Stomach (tissue), 4 donors: Measurements from ENCODE around the gene OLFML3.

ENCODE experiments used
- EP300 ChIP-seq: sonication (generic); formaldehyde crosslinking; IDR thresholded peaks from one replicate; pipeline ENCODE4 v1.6.1; 2017; ENCODE audit warnings: antibody characterized with exemption
- TF ChIP-seq, protein P1 (sequence below), 7 experiments: fragments of 450-650 bp in 4 of 7; fragments of 200-600 bp in 3 of 7; sonication (generic) in 3 of 7; IDR thresholded peaks; one replicate each; pipeline ENCODE4 v1.5.1; 2016 to 2019; ENCODE audit warnings: antibody characterized with exemption in 7 of 7, control low read depth in 2 of 7, mild to moderate bottlenecking in 1 of 7

DNA sequence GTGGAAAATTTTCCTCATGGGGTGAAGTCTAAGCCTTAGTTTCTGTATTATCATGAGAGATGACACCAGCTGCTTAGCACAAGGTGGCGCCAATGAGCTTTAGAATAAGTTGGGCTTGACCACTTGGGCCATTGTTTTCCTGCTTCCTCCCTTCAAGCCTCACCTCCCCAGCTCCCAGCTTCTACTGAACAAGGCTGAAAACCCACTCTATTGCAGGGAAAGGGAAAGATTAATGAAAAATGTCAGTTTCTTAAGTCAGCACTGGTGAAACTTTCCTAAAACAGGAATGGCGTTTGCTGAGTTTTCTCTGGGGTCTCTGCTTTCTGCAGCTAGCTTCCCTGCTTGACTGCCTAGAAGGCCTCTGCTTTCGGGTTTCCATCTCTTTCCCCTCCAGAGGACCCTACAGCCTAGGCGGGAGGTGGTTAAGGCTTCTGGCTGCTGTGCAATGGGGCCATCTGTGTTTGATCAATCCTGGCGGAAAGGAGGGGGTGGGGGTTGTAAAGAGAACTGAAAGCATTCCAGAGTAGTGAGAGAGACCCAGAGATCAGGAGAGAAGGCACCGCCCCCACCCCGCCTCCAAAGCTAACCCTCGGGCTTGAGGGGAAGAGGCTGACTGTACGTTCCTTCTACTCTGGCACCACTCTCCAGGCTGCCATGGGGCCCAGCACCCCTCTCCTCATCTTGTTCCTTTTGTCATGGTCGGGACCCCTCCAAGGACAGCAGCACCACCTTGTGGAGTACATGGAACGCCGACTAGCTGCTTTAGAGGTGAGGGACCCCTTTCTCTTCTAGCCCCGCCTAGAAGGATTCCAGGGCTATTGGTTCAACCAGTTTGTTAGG lies at the start of gene OLFML3:
- TF ChIP-seq, protein P1, sequence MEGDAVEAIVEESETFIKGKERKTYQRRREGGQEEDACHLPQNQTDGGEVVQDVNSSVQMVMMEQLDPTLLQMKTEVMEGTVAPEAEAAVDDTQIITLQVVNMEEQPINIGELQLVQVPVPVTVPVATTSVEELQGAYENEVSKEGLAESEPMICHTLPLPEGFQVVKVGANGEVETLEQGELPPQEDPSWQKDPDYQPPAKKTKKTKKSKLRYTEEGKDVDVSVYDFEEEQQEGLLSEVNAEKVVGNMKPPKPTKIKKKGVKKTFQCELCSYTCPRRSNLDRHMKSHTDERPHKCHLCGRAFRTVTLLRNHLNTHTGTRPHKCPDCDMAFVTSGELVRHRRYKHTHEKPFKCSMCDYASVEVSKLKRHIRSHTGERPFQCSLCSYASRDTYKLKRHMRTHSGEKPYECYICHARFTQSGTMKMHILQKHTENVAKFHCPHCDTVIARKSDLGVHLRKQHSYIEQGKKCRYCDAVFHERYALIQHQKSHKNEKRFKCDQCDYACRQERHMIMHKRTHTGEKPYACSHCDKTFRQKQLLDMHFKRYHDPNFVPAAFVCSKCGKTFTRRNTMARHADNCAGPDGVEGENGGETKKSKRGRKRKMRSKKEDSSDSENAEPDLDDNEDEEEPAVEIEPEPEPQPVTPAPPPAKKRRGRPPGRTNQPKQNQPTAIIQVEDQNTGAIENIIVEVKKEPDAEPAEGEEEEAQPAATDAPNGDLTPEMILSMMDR (IDR thresholded peaks at IDR 0.05), result peak in 5 of 7 experiments; percentile 42 to 75 (median 61)
- TF ChIP-seq EP300, result peak; percentile 27
